Activated naive CD4-positive, alpha-beta T cell (primary cell): ENCODE data around the gene GPAM.
"Not testable (repeated sequence)": the region's sequence is repeated elsewhere in the genome, so short reads cannot be mapped to it uniquely, and the experiment has no call there.

ENCODE experiments used
- DNase-seq, 4 experiments: peaks; one replicate each; lab custom pipeline; 2025; lab: John Stamatoyannopoulos, UW

GPAM gene

GRCh38 chr10:112135604-112136003 is 48.0 kb downstream of the GPAM start:
- no peak for DNase-seq

- no peak for DNase-seq
Observed at GRCh38 chr10:112132435-112132834, 51.1 kb downstream of the GPAM start.

GRCh38 chr10:112131996-112132395 is 51.6 kb downstream of the GPAM start:
- no peak for DNase-seq

- no peak for DNase-seq
Observed at GRCh38 chr10:112131346-112131745, 52.2 kb downstream of the GPAM start.

- DNase-seq: no peak
Observed at GRCh38 chr10:112126901-112127300, 56.7 kb downstream of the GPAM start.

- no peak for DNase-seq
Observed at GRCh38 chr10:112126172-112126571, 57.4 kb downstream of the GPAM start.

- DNase-seq: no peak
Observed at GRCh38 chr10:112124866-112125265, 58.7 kb downstream of the GPAM start.

GRCh38 chr10:112122827-112123226 is 60.7 kb downstream of the GPAM start:
- DNase-seq: no peak

GRCh38 chr10:112120491-112120890 is 63.1 kb downstream of the GPAM start:
- DNase-seq: no peak

GRCh38 chr10:112115781-112116385 is 67.7 kb downstream of the GPAM start:
- peak in 2 of 4 experiments; percentile 3 to 5 for DNase-seq

GRCh38 chr10:112109779-112110178 is 73.8 kb downstream of the GPAM start:
- DNase-seq: not testable (repeated sequence)
